GM12892 (cell line): ENCODE measurements around the gene MAN2A1.

ENCODE experiments used
- POLR2A ChIP-seq: IDR thresholded peaks from 2 replicates; pipeline ENCODE4 v1.6.1; 2011; ENCODE audit warnings: low read depth, low read length, control low read depth
- POLR2AphosphoS5 ChIP-seq: IDR thresholded peaks from 2 replicates; pipeline ENCODE4 v1.6.1; 2011; ENCODE audit warnings: low read depth, low read length, control low read depth
- TAF1 ChIP-seq: IDR thresholded peaks from 2 replicates; pipeline ENCODE4 v1.6.1; 2011; ENCODE audit warnings: low read depth, mild to moderate bottlenecking, control low read depth, low read length, borderline replicate concordance

DNA sequence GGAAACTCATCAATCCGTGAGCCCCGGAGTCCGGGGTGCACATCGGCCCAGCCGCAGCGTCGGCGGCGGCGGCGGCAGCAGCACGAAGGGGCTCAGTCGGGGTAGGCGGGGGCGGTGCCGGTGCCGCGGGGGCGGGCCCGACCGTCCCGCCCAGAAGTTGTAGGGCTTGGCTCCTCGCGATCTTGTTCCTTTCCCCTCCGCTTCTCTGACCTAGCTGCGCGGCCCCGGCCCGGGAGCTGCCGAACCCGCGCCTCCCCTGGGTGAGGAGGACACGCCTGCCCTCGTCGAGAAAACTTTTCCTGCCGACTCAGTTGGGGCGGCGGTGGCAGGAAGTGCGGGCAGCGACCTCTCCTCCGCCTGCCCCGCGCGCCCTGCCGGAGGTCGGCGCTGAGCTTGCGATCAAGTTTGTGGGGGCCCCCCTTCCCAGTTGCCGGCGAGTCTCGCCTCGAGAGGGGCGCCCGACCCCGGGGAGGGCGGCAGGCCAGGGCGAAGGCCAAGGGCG lies at the start of gene MAN2A1:
- TF ChIP-seq POLR2A: no peak
- no peak for TF ChIP-seq POLR2AphosphoS5
- TF ChIP-seq TAF1: no peak
